Ascending aorta (tissue), 2 donors: Measurements from ENCODE around the gene CEPT1. TPM values are rescaled to one million over a fixed set of nuclear protein-coding genes. Genes with fewer than 3 reads are reported as not detected.

Experiments used
- DNase-seq, 2 donors: peaks; one replicate each; pipeline ENCODE4 v3.0.0-alpha.2; 2019; ENCODE audit warnings: low spot score in 2 of 2
- H3K27ac ChIP-seq, 2 donors: fragments of 200-600 bp; sonication (generic); one replicate each; pipeline ENCODE4 v1.5.1; 2016 to 2017; ENCODE audit warnings: mild to moderate bottlenecking in 1 of 2
- H3K27me3 ChIP-seq: fragments of 200-600 bp; sonication (generic); one replicate; pipeline ENCODE4 v1.5.1; 2017
- H3K36me3 ChIP-seq, 2 donors: fragments of 200-600 bp; sonication (generic); one replicate each; pipeline ENCODE4 v1.5.1; 2016
- H3K4me1 ChIP-seq, 2 donors: fragments of 200-600 bp; sonication (generic); one replicate each; pipeline ENCODE4 v1.5.1; 2016 to 2017; ENCODE audit warnings: mild to moderate bottlenecking in 1 of 2
- H3K4me3 ChIP-seq, 2 donors: fragments of 200-600 bp; sonication (generic); one replicate each; pipeline ENCODE4 v1.5.1; 2016 to 2017; ENCODE audit warnings: mild to moderate bottlenecking in 1 of 2
- H3K9me3 ChIP-seq, 2 donors: fragments of 200-600 bp; sonication (generic); one replicate each; pipeline ENCODE4 v1.5.1; 2016
- CTCF ChIP-seq, 3 experiments: fragments of 200-600 bp in 2 of 3; fragments of 450-650 bp in 1 of 3; sonication (generic) in 2 of 3; IDR thresholded peaks; one replicate each; pipeline ENCODE4 v1.5.1; 2016 to 2019; ENCODE audit warnings: antibody characterized with exemption in 3 of 3, mild to moderate bottlenecking in 1 of 3, moderate library complexity in 1 of 3
- intact Hi-C: fragments of 100-400 bp; cut with DNase I; formaldehyde crosslinking; loops from one replicate; pipeline ENCODE4 v1.15.1; 2023
- total RNA-seq: library from RNA; depleted of rRNA; stranded (reverse); fragments of >200 nt; gene quantifications from one replicate; pipeline ENCODE4 v1.1.0, GENCODE V29; 2016

Gene CEPT1
- total RNA-seq, 1 donor from 2014 or later: 6.6 TPM

- no peak overlapping the region for H3K27ac ChIP-seq
- H3K4me3 ChIP-seq: peak overlapping the region; percentile 84 to 97
- peaks cover 0 to 3% of the 10 kb centered on the region in 2 donors for H3K36me3 ChIP-seq
- H3K27me3 ChIP-seq: no peaks in the 10 kb centered on the region
- no peak for TF ChIP-seq CTCF (IDR thresholded peaks at IDR 0.05)
- intact Hi-C loops: loop anchor here (2.0 to 10.0 kb wide), 2 partner anchors 307 to 613 kb away; partner anchors contain the start of genes ATP5PB, DDX20 and WDR77
- no peak for DNase-seq
- H3K4me1 ChIP-seq: peaks cover 0 to 15% of the 10 kb centered on the region in 2 donors
- H3K9me3 ChIP-seq: no peaks in the 10 kb centered on the region
Measured at GRCh38 chr1:111141245-111142220, 1.5 kb downstream of the CEPT1 start.

GRCh38 chr1:111142356-111142975 lies 2.4 kb downstream of the CEPT1 start:
- no peak overlapping the region for H3K27ac ChIP-seq
- peaks cover 0 to under 1% of the 10 kb centered on the region in 2 donors for H3K36me3 ChIP-seq
- no peak for DNase-seq
- no peak for TF ChIP-seq CTCF (IDR thresholded peaks at IDR 0.05)
- intact Hi-C loops: loop anchor here (10.0 kb wide), 1 partner anchor 612 kb away; the partner anchor contains the start of gene DDX20
- peaks cover 0 to 15% of the 10 kb centered on the region in 2 donors for H3K4me1 ChIP-seq
- H3K9me3 ChIP-seq: no peaks in the 10 kb centered on the region
- H3K27me3 ChIP-seq: no peaks in the 10 kb centered on the region
- H3K4me3 ChIP-seq: no peak overlapping the region

- H3K27me3 ChIP-seq: no peaks in the 10 kb centered on the region
- no peak for TF ChIP-seq CTCF (IDR thresholded peaks at IDR 0.05)
- H3K27ac ChIP-seq: no peak overlapping the region
- no peaks in the 10 kb centered on the region for H3K9me3 ChIP-seq
- H3K4me1 ChIP-seq: peaks cover 0 to 15% of the 10 kb centered on the region in 2 donors
- no peak overlapping the region for H3K4me3 ChIP-seq
- H3K36me3 ChIP-seq: peaks cover 22 to 28% of the 10 kb centered on the region in 2 donors
- no peak for DNase-seq
- intact Hi-C loops: loop anchor here (10.0 kb wide), 1 partner anchor 609 kb away; the partner anchor contains the start of gene DDX20
Measured at GRCh38 chr1:111145542-111145941, 5.5 kb downstream of the CEPT1 start.

- peaks cover 27 to 34% of the 10 kb centered on the region in 2 donors for H3K36me3 ChIP-seq
- intact Hi-C loops: loop anchor here (10.0 kb wide), 1 partner anchor 609 kb away; the partner anchor contains the start of gene DDX20
- H3K27me3 ChIP-seq: no peaks in the 10 kb centered on the region
- no peaks in the 10 kb centered on the region for H3K9me3 ChIP-seq
- TF ChIP-seq CTCF (IDR thresholded peaks at IDR 0.05): no peak
- H3K4me1 ChIP-seq: peaks cover 0 to 11% of the 10 kb centered on the region in 2 donors
- no peak overlapping the region for H3K27ac ChIP-seq
- no peak for DNase-seq
- no peak overlapping the region for H3K4me3 ChIP-seq
Measured at GRCh38 chr1:111145963-111146768, 6.1 kb downstream of the CEPT1 start.

- Histone ChIP-seq H3K36me3 (peaks cover 38 to 49% of the 10 kb centered on the region in 2 donors), H3K4me3 (no peak overlapping the region), H3K4me1 (no peaks in the 10 kb centered on the region), H3K27ac (no peak overlapping the region), H3K9me3 (no peaks in the 10 kb centered on the region), H3K27me3 (no peaks in the 10 kb centered on the region)
- DNase-seq: no peak
- intact Hi-C loops: loop anchor here (10.0 kb wide), 1 partner anchor 607 kb away; the partner anchor contains the start of gene DDX20
- no peak for TF ChIP-seq CTCF (IDR thresholded peaks at IDR 0.05)
Measured at GRCh38 chr1:111147948-111148347, 7.9 kb downstream of the CEPT1 start.
